GM18870 (cell line): ENCODE data around the gene TAAR9.
A peak's percentile ranks its signal among the peaks of the same experiment; 100 is the strongest.

Source experiments
- ATAC-seq: cut with Tn5 transposase; IDR thresholded peaks from one replicate; pipeline ENCODE4 v1.9.1; 2021; ENCODE audit warnings: moderate library complexity; ENCODE audit not compliant: unreplicated experiment

The TAAR9 gene

GRCh38 chr6:132537977-132538376 is at the start of gene TAAR9:
TAAR9 (plus strand) TSS chr6:132538277; CDS start chr6:132538290, 13 bp downstream.
- no peak for ATAC-seq

- no peak for ATAC-seq
These were observed 48.7 kb upstream of the TAAR9 start for GRCh38 chr6:132489376-132489775.

- ATAC-seq: no peak
These were observed 48.1 kb upstream of the TAAR9 start for GRCh38 chr6:132490024-132490423.

- ATAC-seq: peak; percentile 29
These were observed 47.4 kb upstream of the TAAR9 start for GRCh38 chr6:132490478-132491204.

- ATAC-seq: no peak
These were observed 46.8 kb upstream of the TAAR9 start for GRCh38 chr6:132491303-132491702.

- no peak for ATAC-seq
These were observed 46.2 kb upstream of the TAAR9 start for GRCh38 chr6:132491881-132492280.

- no peak for ATAC-seq
These were observed 43.1 kb upstream of the TAAR9 start for GRCh38 chr6:132494954-132495353.

- peak; percentile 56 for ATAC-seq
These were observed 42.4 kb upstream of the TAAR9 start for GRCh38 chr6:132495604-132496079.

GRCh38 chr6:132496519-132497180 is 41.4 kb upstream of the TAAR9 start:
- no peak for ATAC-seq

GRCh38 chr6:132498638-132499037 is 39.4 kb upstream of the TAAR9 start:
- ATAC-seq: peak; percentile 53

GRCh38 chr6:132499757-132500156 is 38.3 kb upstream of the TAAR9 start:
- ATAC-seq: no peak

GRCh38 chr6:132504757-132505156 is 33.3 kb upstream of the TAAR9 start:
- ATAC-seq: no peak

- no peak for ATAC-seq
These were observed 32.9 kb upstream of the TAAR9 start for GRCh38 chr6:132505158-132505557.

- ATAC-seq: no peak
These were observed 31.6 kb upstream of the TAAR9 start for GRCh38 chr6:132506461-132506860.

GRCh38 chr6:132506869-132507808 is 30.9 kb upstream of the TAAR9 start:
- ATAC-seq: no peak

- ATAC-seq: no peak
These were observed 26.8 kb upstream of the TAAR9 start for GRCh38 chr6:132511210-132511830.

GRCh38 chr6:132511831-132512220 is 26.3 kb upstream of the TAAR9 start:
- no peak for ATAC-seq

GRCh38 chr6:132512342-132512637 is 25.8 kb upstream of the TAAR9 start:
- ATAC-seq: no peak

- ATAC-seq: peak; percentile 90
These were observed 25.1 kb upstream of the TAAR9 start, which contains the start of gene STX7 for GRCh38 chr6:132512638-132513632. STX7 (minus strand) TSS chr6:132513116; CDS start chr6:132503530, 9,586 bp downstream.
